GM12872 (cell line): ENCODE results near the gene RASSF10.

Source experiments
- TF ChIP-seq, protein P1 (sequence below): IDR thresholded peaks from 3 replicates; pipeline ENCODE4 v1.5.1; 2011; ENCODE audit warnings: low read depth, mild to moderate bottlenecking, low read length, moderate library complexity; ENCODE audit not compliant: insufficient read depth

RASSF10 gene

DNA sequence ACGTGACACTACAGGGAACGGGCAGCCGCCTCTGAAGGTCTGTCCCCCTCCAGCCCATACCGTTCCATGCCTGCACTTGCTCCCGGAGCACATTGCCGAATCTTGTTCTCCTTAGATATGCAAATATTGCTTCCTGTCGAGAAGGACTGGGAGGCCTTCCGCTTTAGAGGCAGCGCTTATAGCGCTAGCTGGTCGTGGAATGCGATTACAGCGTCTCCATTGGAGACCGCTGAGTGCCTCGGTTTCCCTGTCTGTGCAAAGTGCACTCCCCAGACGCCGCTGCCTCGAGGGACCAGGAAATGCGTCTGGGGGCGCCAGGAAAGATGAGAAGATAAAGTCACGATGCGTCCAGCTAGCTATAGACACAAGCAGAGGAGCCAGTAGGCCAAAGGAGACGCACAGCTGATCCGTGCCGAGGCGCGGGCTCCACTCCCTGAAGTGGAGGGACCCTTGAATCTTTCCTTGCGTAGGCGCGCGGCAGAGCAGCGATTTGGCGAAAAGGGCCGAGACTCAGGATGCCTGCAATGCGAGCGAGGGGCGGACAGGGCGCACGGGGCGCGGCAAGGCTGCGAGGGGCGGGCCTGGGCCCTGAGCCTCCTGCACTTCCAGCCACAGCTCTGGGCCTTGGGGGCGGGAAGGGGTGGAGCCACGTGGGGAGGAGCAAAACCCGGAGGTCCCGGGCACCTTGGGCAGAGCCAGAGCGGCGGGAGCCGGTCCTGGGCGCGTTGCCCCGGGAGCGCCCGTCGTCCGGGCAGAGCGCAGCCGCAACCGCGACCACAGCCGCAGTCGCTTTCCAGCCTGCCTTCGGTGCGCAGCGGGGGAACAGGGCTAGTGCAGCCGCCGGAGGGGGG is at the start of gene RASSF10:
Gene RASSF10 (plus strand): TSS at position 692 of the 851 bp plus-strand sequence. CDS start 261 bp downstream, outside the sequence.
- TF ChIP-seq, protein P1, sequence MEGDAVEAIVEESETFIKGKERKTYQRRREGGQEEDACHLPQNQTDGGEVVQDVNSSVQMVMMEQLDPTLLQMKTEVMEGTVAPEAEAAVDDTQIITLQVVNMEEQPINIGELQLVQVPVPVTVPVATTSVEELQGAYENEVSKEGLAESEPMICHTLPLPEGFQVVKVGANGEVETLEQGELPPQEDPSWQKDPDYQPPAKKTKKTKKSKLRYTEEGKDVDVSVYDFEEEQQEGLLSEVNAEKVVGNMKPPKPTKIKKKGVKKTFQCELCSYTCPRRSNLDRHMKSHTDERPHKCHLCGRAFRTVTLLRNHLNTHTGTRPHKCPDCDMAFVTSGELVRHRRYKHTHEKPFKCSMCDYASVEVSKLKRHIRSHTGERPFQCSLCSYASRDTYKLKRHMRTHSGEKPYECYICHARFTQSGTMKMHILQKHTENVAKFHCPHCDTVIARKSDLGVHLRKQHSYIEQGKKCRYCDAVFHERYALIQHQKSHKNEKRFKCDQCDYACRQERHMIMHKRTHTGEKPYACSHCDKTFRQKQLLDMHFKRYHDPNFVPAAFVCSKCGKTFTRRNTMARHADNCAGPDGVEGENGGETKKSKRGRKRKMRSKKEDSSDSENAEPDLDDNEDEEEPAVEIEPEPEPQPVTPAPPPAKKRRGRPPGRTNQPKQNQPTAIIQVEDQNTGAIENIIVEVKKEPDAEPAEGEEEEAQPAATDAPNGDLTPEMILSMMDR: no peak

DNA sequence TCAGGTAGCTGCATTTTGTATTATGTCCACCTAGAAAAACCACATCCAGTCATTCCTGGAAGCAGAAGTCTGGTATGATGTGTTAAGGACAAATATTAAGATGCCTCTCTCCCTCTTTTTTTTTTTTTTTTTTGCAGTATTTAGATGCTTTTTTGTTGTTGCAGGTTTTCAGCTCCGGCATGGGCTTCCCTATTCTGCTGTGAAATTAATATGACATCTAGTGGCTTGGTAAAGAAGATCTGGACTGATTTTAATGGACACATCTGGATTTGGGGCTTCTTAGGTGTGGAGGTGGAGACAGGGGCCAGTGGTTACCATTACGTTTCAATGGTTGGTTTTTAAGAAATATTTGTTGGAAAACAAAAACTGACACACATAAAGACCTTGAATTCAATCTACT is 47.5 kb upstream of the RASSF10 start:
- TF ChIP-seq, protein P1: no peak

DNA sequence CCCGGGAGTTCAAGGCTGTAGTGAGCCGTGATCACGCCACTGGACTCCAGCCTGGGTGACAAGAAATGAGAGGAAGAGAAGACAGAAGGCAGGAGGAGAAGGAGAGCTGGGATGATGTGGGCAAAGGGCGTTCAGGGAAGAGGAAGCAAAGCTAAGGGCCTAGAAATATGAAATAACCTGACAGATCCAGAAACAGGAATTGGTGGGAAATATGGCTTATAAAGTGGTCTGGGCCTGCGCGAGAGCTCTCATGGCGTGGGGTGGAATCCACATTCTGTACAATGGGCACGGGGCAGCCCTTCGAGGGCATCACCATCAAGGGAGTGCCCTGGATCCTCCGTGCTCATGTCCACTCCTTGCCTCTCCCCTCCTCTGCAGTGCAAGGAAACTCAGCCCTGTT is 46.8 kb upstream of the RASSF10 start:
- TF ChIP-seq, protein P1: no peak

DNA sequence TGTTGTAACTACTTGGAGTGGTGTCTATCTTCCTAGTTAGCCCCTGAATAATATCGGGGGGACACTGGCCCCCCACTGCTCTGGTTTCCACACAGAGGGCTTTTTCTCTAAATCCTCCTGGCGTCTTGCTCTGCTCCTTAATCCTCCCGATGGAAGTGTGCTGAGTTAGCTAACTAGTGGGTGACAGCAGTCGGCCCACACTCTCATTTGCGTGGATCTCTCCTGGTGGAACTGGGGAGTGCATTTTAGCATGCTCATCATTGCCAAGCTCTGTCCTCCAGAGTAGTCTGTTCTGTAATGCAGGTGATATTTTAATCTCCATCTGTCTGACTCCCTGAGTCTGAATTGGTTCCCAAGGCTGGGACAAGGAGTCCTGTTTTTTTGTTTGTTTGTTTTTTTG is 46.1 kb upstream of the RASSF10 start:
- TF ChIP-seq, protein P1: no peak

DNA sequence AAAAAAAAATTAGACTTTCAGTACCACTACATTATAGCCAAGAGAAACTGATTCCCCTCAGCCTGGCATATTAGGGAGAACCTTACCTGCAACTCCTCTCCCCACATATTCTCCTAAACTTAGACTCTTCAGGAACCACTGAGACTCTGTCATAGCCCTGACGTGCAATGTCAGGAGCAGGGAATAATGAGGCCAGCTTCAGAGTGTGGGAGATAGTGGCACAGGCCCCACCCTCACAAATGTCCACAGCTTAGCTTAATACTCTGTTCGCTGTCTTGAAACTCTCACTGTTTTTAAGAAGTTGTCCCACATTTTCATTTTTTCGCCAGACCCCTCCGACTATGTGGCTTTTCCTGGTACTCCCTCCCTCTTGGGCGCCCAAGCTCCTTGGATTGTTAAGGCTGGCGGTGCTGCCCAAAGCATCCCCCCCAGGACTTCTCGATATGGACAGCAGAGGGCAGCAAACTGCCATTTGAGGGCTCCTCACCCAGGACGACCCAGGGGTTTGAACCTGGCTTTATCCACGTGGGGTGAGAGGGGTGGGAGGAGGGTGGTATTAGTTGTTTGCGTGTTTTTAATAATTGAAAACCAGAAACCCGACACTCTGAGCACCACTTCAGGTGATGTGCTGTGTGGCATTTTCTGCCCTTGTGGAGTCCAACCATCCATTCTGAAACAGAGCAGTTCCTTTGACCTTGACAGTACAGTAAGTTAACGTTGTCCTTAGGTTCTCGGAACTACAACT is 45.2 kb upstream of the RASSF10 start:
- TF ChIP-seq, protein P1: peak; percentile 73

DNA sequence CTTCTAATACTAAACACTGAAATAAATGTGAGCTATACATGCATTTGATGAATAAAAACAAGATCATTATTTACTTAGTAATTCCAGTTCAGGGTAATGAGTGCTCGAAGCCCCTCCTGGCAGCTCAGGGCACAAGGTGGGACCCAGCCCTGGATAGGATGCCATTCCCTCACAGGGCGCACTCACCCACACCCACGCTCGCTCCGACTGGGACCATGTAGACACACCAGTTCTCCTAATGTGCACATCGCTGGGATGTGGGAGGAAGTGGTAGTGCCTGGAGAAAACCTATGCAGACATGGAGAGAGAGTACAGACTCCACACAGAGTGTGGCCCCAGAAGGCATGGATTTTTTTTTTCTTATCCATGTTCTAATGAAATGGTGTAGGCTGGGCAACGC is 44.5 kb upstream of the RASSF10 start:
- TF ChIP-seq, protein P1: no peak

DNA sequence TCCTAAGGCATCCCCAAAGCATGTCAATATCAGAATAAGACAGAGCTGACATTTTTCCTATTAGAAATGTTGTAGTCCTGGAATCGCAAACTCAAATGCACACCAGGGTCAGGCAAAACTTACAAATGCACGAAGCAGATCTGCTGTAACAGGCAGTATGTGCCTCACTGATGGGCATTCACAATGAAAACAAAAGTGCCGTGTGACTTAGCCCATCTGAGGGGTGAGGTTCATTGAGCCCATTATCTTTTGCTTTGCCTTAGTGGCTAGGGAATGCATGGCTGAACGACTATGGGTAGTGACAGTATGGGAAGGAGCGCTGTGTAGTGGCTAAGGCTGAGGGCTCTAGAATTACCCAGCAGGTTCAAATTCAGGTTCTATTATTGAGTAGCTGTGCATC is 43.1 kb upstream of the RASSF10 start:
- TF ChIP-seq, protein P1: no peak
